Epithelial cell of proximal tubule (primary cell): Measurements from ENCODE around the gene EPHB2. TPM values are rescaled to one million over a fixed set of nuclear protein-coding genes. Genes with fewer than 3 reads are reported as not detected.

ENCODE experiments used
- DNase-seq: peaks from one replicate; pipeline ENCODE4 v3.0.0-alpha.2; 2011; ENCODE audit warnings: low read depth
- H3K4me3 ChIP-seq: 2 replicates; pipeline ENCODE4 v1.5.1; 2011; ENCODE audit warnings: low read depth, mild to moderate bottlenecking, low read length
- total RNA-seq: library from RNA; depleted of rRNA; stranded (reverse); fragments of >200 nt; gene quantifications from 2 replicates; pipeline ENCODE4 v1.2.3, GENCODE V29; 2015
- TF ChIP-seq, protein P1 (sequence below): conservative IDR thresholded peaks from 2 replicates; pipeline ENCODE4 v1.5.1; 2012; ENCODE audit warnings: low read depth, mild to moderate bottlenecking, low read length

Gene EPHB2
- total RNA-seq, 1 donor from 2014 or later, result 47.8 TPM

DNA sequence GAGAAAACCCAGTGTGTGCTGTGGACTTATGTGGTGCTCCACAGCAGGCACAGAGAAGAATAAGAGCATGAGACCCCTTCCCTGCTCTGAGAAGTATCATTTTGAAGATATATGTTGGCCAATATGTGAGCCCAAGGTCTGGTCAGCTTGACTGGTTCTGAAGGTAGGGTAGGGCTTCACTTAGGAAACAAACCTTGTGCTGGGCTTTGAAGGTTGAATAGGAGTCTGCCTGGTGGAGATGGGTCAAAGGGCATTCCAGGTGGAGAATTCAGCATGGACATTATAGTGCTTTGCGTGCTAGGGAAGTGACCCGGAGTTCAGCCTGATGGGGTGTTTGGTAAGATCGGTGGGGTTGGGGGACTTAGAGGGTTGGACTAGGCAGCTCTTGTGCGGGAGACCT, 99.1 kb downstream of the EPHB2 start:
- no peak for DNase-seq
- H3K4me3 ChIP-seq, result no peak overlapping the region
- TF ChIP-seq, protein P1, sequence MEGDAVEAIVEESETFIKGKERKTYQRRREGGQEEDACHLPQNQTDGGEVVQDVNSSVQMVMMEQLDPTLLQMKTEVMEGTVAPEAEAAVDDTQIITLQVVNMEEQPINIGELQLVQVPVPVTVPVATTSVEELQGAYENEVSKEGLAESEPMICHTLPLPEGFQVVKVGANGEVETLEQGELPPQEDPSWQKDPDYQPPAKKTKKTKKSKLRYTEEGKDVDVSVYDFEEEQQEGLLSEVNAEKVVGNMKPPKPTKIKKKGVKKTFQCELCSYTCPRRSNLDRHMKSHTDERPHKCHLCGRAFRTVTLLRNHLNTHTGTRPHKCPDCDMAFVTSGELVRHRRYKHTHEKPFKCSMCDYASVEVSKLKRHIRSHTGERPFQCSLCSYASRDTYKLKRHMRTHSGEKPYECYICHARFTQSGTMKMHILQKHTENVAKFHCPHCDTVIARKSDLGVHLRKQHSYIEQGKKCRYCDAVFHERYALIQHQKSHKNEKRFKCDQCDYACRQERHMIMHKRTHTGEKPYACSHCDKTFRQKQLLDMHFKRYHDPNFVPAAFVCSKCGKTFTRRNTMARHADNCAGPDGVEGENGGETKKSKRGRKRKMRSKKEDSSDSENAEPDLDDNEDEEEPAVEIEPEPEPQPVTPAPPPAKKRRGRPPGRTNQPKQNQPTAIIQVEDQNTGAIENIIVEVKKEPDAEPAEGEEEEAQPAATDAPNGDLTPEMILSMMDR, result no peak

DNA sequence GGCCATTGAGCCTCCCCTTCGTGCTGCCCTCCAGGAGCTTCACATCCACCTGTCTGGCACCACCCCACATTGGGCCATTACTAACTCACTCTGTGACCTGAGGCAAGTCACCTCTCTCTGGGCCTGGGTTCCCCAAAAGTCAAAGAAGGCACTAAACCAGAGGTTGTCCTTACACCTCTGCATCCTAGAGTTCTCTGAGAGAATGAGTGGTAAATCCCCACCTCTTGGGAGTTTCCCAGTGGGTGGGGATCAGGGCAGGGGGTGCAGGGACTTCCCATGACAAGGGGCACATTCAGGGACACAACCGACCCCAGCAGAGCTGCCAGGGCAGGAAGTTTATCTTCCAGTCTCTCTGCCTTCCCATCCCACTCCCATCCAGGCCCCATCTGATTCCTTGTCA, 99.7 kb downstream of the EPHB2 start:
- TF ChIP-seq, protein P1, result no peak
- H3K4me3 ChIP-seq, result no peak overlapping the region
- DNase-seq, result no peak

DNA sequence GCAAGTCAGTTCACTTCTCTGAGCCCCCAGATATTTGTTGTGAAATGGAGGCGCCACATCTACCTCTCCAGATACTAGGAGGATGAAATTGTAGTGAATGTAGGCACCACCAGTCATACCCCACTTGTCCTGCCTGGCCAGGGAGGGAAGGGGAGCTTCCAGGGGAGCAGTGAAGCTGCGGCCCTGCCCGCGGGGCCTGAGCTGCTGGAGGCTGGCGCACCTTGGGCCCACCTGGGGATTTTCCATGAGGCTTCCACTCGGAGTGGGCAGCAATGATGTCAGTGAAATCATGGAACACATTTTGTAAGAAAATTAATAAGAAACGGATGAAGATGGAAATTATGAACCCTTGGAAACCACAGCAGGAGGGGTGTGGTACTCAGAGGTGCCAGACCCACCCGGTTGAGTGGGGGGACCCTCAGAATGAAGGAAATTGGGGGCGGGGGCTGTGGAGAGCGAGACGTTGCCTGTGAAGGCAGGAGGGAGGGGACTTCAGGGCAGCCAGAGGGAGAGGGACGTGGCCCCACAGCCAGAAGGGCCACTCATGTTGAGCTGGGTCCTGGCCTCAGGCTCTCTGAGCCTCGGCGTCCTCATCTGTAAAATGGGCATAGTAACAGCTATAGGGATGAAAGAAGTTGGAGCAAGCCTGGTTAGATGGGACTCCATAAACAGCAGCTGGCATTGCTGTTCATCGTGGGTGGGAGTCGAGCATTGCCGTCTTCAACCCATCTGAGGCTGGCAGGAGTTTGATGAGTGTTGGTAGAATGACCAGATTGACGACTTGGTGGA, 101.6 kb downstream of the EPHB2 start:
- H3K4me3 ChIP-seq, result no peak overlapping the region
- no peak for DNase-seq
- TF ChIP-seq, protein P1, result no peak

DNA sequence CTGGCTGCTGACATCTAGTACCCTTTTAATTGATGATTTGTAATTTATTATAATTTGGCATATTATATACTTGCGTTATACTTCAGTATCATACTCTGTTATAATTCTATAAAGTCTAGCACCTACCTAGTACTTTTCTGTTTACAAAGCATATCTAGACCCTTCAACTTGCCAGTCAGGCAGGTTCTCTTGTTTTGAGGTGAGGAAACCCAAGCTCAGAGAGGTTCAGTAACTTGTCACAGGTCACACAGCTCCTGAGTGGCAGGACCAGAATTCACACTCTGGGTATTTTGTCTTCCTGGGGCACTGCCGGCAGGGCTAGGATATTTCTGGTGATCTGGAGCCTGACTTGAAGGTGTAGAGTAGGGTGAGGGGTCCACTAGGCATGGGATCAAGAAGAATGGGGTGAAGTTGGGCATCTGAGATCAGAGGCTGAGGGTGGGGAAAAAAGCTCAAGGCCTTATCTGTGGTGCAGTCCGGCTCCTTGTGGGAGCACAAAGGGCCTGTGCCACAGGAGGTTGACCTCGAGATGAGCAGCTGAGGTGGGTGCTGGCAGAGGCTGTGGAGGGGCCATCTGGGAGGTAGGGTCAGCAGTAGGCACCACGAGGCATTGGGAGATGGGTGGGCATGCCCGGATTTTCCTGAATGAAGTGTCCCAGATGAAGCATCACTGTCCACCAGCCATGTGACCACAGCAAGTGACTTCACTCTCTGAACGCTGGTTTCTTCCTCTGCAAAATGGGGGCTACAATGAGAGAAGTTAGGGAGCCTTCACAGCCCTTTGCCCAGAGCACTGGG, 102.6 kb downstream of the EPHB2 start:
- no peak overlapping the region for H3K4me3 ChIP-seq
- TF ChIP-seq, protein P1, result no peak
- DNase-seq, result no peak

DNA sequence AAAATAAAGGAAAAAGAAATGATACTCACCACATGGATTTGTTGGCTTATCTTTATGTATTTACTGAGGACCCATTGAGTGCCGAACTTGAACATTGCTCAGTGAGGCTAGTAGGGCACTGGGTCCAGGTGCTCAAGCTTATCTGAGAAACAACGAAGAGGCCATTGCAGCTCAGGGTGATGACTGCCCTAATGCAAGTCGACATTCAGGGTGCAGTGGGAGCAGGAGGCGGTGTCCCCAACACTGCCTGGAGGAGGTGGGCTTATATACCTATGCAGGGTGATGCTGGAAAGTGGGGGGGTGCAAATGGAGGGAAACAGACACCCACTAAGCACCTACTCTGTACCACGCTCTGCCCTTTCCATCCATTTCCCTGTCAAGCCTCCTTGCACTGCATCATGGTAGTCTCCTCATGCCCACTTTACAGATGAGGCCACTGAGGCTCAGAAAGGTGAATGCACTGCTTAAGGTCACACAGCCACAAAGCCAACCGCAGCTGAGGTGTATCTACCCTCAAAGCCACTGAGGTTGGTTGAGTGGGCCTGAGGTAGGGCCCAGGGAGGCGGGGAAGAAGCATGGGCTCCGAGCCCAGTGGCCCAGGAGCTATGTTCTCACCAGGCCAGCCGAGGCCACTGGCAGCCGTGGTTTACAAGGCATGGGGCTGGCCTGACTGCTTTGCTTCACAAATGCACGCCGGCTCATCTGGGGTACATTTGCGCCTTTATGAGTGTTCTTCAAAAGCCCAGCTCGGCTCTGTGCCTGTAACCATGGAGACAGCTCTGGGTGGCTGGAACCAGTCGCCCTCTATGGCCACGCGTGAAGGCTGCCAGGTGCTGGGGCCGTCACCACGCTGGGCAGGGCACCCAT, 103.8 kb downstream of the EPHB2 start:
- no peak for DNase-seq
- TF ChIP-seq, protein P1, result no peak
- H3K4me3 ChIP-seq, result no peak overlapping the region

DNA sequence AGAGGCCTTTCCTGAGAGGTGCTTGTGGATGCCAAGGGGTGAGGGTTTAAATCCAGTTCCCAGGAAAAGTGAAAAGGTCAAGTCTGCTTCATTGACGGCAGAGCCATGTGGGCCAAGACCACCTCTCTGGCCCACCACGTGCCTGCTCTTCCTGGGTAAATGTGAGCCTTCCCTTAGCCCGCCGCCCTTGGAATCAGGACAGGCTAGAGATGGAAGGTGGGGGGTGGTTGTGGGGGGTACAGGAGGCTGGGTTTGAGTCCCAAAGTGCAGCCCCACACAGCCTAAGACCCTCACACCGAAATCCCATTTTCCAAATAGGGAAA, 104.4 kb downstream of the EPHB2 start:
- DNase-seq, result no peak
- H3K4me3 ChIP-seq, result no peak overlapping the region
- TF ChIP-seq, protein P1, result no peak
